OCI-LY7 (cell line): ENCODE data around the gene DDX50.

Experiments
- EZH2phosphoT487 ChIP-seq: fragments of 200-600 bp; sonication (generic); IDR thresholded peaks from 2 replicates; pipeline ENCODE4 v1.6.1; 2018; ENCODE audit warnings: low read depth, borderline replicate concordance, mild to moderate bottlenecking, mixed run types, antibody characterized with exemption, low read length, moderate library complexity, mixed read lengths
- TF ChIP-seq, protein P1 (sequence below): fragments of 200-600 bp; sonication (generic); conservative IDR thresholded peaks from 2 replicates; pipeline ENCODE4 v1.5.1; 2014; ENCODE audit warnings: mild to moderate bottlenecking, antibody characterized with exemption, low read length, moderate library complexity, mixed read lengths

DNA sequence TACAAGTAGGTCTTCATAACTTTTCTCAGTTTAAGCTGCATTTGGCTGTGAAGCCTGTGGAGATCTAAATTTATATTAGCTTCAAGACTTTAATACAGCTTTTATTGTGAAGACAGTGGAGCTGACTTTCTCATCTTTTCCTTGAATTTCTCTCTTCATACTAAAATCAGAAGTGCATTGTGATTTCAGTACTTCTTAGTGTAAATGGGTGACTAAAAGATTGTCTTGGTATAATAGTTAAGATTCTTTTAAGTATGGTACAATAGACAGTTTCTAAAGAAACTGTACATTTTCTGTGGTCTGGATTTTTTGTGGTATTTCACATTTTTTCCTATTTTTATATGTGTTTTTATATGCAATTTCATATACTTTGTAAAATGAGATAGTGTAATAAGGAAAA, 33.9 kb downstream of the DDX50 start:
- TF ChIP-seq, protein P1, sequence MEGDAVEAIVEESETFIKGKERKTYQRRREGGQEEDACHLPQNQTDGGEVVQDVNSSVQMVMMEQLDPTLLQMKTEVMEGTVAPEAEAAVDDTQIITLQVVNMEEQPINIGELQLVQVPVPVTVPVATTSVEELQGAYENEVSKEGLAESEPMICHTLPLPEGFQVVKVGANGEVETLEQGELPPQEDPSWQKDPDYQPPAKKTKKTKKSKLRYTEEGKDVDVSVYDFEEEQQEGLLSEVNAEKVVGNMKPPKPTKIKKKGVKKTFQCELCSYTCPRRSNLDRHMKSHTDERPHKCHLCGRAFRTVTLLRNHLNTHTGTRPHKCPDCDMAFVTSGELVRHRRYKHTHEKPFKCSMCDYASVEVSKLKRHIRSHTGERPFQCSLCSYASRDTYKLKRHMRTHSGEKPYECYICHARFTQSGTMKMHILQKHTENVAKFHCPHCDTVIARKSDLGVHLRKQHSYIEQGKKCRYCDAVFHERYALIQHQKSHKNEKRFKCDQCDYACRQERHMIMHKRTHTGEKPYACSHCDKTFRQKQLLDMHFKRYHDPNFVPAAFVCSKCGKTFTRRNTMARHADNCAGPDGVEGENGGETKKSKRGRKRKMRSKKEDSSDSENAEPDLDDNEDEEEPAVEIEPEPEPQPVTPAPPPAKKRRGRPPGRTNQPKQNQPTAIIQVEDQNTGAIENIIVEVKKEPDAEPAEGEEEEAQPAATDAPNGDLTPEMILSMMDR = no peak
- no peak for TF ChIP-seq EZH2phosphoT487
